Sciatic nerve (tissue), 2 donors: Measurements from ENCODE around the gene AKAP1. TPM values are rescaled to one million over a fixed set of nuclear protein-coding genes. Genes with fewer than 3 reads are reported as not detected.

Experiments used
- ATAC-seq: fragments of 200-7000 bp; cut with Tn5 transposase; one replicate; pipeline ENCODE4 v1.9.1; 2020; ENCODE audit warnings: mild to moderate bottlenecking, moderate library complexity
- DNase-seq: peaks from one replicate; pipeline ENCODE4 v3.0.0-alpha.2; 2020; ENCODE audit warnings: low spot score
- intact Hi-C: fragments of 100-400 bp; cut with DNase I; formaldehyde crosslinking; loops from one replicate; pipeline ENCODE4 v1.14.2; 2022
- total RNA-seq: library from RNA; stranded (reverse); fragmentation: NEBNext Ultra II Directional; extraction: Animal tissue kit (Norgen Biotek cat#: 25700); gene quantifications from one replicate; pipeline ENCODE4 v1.2.1, GENCODE V29; 2021
- donor health status: DM: no; HTN: no; CAD: no.
- donor health status: DM: no; HTN: no; CAD: no.

AKAP1 gene, protein sequence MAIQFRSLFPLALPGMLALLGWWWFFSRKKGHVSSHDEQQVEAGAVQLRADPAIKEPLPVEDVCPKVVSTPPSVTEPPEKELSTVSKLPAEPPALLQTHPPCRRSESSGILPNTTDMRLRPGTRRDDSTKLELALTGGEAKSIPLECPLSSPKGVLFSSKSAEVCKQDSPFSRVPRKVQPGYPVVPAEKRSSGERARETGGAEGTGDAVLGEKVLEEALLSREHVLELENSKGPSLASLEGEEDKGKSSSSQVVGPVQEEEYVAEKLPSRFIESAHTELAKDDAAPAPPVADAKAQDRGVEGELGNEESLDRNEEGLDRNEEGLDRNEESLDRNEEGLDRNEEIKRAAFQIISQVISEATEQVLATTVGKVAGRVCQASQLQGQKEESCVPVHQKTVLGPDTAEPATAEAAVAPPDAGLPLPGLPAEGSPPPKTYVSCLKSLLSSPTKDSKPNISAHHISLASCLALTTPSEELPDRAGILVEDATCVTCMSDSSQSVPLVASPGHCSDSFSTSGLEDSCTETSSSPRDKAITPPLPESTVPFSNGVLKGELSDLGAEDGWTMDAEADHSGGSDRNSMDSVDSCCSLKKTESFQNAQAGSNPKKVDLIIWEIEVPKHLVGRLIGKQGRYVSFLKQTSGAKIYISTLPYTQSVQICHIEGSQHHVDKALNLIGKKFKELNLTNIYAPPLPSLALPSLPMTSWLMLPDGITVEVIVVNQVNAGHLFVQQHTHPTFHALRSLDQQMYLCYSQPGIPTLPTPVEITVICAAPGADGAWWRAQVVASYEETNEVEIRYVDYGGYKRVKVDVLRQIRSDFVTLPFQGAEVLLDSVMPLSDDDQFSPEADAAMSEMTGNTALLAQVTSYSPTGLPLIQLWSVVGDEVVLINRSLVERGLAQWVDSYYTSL
- total RNA-seq, result 25.3 TPM

DNA sequence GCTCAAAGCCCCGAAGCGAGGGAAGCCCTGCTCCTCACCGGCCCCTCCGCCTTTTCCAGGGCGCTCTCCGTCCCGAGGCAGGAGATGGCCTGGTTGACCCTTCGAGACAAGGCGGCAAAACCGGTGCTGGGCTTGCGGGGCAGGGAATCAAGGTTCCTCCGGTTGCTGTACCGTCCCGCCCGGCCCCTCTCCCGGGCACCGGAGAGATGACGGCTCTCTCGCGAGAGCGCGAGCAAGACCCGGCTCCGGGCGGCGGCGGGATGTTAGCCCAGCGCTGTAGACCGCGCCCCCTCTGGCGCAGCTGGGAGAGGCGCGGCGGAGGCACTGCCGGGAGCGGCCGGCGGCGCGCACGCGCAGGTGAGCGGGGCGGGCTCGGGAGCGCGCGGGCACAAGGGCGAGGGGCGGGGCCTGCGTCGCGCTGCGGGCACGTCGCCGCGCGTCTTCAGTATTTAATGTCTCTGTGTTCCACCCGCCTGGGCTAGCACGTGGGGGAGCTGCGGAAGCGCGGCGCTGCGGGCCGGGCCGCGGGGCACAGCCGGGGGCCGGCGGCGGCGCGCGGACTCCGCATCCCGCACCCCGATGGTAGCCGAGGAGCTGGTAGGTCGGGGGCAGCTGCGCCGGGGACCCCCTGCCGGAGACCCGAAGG is at the start of gene AKAP1:
Gene AKAP1, plus strand, starts transcription at position 445 of the 646 bp plus-strand sequence. CDS start 20,219 bp downstream, outside the sequence.
- ATAC-seq (peak; percentile 98), DNase-seq (peak; percentile 97)
- intact Hi-C loops, result no loop called here

DNA sequence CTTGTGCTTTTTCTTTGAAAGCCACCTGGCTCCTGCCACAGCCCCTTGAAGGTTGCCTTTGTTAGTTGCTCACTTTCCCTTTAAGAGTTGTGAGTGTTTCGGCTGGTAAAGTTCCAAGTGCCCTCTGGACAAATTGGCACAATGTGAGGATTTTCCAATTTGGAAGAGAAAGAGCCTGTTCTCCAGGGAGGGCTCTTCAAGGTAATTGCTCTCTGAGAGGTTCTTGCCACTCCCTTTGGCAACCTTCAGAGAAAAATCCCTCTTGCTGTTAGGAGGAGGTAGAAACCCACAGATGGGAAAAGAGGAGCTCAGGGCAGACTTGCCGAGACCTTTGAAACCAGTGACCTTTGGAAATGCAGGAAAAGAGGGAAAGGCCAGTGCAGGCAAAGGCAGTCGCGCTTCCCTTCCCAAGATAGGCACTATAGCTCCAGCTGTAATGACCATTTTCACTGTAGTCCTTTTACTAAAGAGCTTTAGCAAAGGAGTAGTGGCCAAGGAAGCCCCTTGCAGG is 49.0 kb upstream of the AKAP1 start:
- DNase-seq (no peak), ATAC-seq (peak; percentile 21)
- intact Hi-C loops, result no loop called here

DNA sequence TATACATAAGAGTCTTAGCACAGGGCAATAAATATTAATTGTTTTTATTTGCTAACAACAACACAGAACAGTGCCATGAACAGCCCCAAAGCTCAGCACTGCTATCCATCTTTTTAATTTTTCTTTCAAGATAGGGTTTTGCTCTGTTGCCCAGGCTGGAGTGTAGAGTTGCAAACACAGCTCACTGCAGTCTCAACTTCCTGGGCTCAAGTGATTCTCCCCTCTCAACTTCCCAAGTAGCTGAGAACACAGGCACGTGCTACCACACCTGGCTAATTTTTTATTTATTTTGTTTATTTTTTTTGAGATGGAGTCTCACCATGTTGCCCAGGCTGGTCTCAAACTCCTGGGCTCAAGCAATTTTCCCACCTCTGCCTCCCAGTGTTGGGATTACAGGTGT is 47.6 kb upstream of the AKAP1 start:
- intact Hi-C loops, result no loop called here

DNA sequence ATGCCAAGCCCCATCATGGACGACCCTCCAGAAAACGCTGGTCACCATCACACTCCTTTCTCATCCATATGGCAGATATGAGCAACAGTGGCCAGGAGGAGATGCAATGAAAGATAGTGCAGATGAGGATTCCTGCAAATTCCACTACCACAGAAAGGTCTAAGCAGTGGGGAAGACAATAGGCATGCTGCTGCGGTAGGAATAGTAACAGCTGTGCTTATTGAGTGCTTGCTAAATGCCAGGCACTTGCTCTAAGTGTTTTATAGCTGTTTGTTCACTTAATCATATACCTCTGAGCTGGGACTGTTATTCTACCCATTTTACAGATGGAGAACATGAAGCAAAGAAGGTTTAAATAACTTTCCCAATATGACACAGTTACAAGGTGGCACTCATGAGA is 46.6 kb upstream of the AKAP1 start:
- intact Hi-C loops, result no loop called here
- DNase-seq (no peak), ATAC-seq (no peak)

More for the DNA sequence above, 47.6 kb upstream of the AKAP1 start:
- DNase-seq (no peak), ATAC-seq (no peak)

DNA sequence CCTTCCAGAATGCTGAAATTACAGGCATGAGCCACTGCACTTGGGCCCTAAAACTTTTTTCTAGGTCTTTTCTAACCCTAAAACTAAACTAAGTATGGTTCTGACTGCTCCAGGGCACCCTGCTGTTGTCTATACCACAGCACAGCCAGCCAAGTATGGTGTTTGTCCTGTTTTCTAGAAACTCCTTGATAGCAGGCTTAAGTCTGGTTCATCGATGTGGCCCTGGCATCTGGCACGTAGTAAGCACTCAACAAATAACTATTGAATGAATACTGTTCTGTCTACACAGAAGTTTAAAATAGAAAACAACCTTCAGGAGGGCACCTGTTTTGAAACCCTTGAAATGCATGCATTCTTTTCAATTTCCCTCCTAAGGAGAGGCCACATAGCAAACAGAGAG is 44.5 kb upstream of the AKAP1 start:
- DNase-seq, result no peak
- intact Hi-C loops, result no loop called here

DNA sequence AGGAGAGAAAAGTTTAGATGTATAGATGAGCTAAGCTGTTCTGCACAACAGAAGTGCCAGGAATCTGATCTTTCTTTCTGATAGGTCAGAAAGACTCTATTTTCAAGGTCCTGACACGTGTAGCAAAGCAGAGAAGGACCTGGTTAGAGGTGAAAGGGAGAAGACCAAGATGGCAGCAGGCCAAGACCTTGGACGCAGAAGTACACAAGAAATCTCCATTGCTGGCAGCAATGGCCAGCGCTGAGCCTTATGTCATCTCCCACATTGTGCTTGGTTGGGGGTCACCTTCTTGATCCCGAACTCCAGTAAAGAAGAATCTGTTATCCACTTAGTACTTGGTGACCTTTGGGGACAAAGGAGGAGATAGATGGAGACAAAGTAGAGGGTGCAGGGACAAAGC is 41.8 kb upstream of the AKAP1 start:
- intact Hi-C loops, result no loop called here
- DNase-seq, result no peak
- ATAC-seq, result no peak

More for the DNA sequence above, 44.5 kb upstream of the AKAP1 start:
- no peak for ATAC-seq

DNA sequence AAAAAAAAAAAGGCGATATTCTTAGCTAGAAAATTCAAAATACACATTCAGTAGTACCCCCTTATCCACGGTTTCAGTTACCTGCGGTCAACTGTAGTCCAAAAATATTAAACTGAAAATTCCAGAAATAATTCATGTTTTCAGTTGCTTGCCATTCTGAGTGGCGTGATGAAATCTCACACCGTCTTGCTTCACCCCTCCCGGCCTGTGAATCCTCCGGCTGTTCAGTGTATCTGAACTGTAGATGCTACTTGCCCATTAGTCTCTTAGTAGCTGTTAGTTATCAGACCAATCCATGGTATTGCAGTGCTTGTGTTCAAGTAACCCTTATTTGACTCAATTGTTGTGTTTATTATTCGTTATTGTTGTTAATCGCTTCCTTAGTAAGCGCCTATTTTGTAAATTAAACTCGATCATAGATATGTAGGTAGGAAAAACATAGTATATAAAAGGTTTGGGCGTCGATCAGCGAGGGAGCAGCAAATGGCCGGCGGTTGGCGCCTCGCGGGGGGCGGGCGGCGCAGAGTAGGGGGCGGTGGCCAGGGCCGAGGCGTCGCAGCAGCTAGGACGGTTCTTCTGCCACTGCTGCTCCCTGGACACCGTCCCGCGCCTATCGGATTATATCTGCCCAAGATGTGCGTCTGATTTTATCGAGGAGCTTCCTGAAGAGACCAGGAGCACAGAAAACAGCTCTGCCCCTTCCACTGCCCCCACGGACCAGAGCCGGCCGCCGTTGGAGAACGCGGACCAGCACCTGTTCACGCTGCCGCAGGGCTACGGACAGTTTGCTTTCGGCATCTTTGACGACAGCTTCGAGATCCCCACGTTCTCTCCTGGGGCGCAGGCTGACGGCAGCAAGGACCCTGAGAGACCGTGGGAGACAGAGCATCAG is 39.8 kb upstream of the AKAP1 start:
- DNase-seq (no peak), ATAC-seq (peak; percentile 14)
- intact Hi-C loops, result no loop called here

DNA sequence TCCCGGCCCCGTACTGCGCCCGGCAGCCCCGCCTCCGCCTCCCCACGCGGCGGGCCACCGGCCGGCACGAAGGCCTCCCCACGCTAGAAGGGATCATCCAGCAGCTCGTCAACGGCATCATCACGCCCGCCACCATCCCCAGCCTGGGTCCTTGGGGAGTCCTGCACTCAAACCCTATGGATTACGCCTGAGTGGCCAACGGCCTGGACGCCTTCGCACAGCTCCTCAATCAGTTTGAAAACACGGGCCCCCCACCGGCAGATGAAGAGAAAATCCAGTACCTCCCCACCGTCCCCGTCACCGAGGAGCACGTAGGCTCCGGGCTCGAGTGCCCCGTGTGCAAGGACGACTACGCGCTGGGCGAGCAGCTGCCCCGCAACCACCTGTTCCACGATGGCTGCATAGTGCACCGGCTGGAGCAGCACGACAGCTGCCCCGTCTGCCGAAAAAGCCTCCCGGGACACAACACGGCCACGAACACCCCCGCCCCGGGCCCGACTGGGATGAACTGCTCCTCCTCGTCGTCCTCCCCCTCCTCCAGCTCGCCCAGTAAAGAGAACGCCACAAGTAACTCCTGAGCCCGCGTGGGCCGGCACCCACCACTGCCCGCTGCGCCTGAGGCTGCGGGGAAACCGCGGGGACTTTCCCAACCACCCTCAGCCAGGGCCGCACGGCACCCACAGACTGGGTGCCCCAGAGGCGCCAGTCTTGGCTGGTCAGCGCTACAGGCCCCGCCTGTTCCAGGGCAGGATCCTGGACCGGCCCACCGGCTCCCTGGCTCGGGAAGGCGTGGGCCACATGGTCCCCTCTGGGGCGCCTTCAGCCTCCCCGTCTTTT is 39.0 kb upstream of the AKAP1 start:
- ATAC-seq, result peak; percentile 72
- intact Hi-C loops, result no loop called here

DNA sequence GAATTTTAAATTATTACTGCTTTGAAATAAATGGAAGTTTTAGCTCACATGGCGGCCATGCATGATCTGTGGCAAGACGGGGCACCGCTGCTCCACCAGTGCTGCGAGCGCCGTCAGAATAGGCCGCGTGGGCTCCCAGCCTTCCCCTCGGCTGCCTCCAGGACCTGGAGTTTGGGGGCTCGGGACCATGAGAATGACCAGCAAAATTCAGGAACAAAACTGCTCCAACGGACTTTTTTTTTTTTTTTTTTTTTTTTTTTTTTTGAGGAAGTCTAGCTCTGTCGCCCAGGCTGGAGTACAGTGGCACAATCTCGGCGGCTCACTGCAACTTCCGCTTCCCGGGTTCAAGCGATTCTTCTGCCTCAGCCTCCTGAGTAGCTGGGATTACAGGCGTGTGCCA is 38.3 kb upstream of the AKAP1 start:
- no peak for DNase-seq
- intact Hi-C loops, result no loop called here

More for the DNA sequence above, 39.0 kb upstream of the AKAP1 start:
- DNase-seq, result peak; percentile 61

DNA sequence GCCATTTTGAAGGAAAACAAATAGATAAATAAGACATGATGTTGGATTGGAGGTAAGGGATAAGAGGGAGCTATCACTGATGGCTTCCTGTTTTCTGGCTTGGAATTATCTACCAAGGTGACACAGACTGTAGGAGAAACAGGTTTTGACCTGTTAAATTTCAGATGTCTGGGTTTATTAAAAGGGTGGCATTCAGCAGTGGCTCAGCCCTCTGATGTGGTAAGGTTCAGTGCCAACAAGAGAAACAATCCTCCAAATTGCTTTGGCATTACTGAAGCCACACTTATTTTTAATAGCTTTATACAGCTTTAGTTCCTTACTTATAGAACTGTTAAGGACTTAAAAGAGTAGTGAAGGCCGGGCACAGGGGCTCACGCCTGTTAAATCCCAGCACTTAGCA is 37.0 kb upstream of the AKAP1 start:
- ATAC-seq, result no peak
- no peak for DNase-seq
- intact Hi-C loops, result no loop called here

More for the DNA sequence above, 38.3 kb upstream of the AKAP1 start:
- peak; percentile 35 for ATAC-seq

DNA sequence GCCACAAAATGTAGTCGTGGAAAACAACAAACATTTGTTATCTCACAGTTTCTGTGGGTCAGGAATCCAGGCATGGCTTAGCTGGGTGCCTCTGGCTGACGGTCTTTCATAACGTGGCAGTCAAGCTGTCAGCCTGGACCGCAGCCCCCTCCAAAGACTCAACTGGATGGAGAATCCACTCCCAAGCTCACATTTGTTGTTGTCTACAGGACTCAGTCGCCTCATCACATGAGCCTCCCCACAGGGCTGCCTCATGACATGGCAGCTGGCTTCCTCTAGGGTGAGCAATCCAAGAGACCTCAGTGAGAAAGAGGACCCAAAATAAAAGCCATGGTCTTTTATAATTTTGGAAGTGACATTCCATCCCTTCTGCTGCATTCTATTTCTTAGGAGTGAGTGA is 34.7 kb upstream of the AKAP1 start:
- ATAC-seq (no peak), DNase-seq (no peak)

DNA sequence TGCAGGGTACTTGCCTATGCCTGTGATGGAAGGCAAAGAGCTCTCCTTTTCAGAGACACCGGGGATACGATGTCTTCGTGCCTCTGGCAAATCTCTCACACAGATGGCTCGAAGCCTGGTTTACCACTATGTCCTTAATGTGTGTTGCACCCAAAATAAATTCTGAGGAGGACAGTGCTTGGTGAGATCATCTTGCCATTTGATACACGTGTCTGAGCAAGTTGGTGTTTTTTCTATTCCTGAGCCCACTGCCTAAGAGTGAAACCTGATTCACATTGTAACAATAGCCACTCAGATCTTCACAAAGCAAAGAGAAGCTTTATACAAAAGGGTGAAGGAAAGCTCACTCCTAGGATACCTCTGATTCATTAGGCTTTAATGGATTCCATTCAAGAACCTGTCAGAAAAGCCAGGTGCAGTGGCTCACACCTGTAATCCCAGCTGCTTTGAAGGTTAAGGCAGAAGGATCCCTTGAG is 33.1 kb upstream of the AKAP1 start:
- ATAC-seq (no peak), DNase-seq (no peak)
- intact Hi-C loops, result no loop called here

More for the DNA sequence above, 34.7 kb upstream of the AKAP1 start:
- intact Hi-C loops, result no loop called here

DNA sequence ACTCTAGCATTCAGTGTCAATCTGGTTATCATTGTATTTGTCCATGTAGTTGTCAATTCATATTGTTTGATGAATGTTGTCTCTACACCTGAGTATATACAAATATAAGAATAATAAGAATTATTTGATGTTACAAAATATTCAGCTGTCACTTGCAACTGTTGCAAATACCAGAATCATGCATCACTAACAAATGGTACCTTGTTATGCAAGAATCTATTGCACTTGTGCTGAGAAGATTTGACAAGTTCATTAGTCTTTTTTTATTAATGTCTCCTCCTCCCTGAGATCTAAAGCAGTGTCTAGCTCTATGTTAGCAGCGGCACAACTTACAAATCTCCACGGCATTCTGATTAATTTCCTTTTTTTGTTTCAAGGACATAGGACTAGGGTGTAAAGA is 22.2 kb upstream of the AKAP1 start:
- intact Hi-C loops, result no loop called here
- DNase-seq (no peak), ATAC-seq (no peak)

DNA sequence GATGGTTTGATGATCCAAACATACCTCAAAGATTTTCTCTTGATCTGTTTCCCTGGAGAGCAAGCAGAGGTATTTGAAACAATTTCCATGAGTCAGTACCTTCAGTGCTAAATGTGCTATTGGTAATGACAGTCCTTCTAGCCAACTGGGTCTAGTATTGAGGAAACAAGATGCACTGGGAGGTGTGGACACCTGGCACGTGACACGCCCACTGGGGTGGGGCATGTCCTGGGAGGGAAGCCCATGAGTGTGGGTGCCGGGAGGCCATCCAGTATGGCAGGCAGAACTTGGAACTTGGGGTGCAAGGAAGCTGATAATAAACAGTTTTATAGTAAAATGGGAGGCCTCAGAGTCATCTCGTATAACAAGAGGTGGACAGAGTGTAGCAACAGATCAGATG is 17.9 kb upstream of the AKAP1 start:
- ATAC-seq, result no peak
- no peak for DNase-seq
- intact Hi-C loops, result no loop called here

DNA sequence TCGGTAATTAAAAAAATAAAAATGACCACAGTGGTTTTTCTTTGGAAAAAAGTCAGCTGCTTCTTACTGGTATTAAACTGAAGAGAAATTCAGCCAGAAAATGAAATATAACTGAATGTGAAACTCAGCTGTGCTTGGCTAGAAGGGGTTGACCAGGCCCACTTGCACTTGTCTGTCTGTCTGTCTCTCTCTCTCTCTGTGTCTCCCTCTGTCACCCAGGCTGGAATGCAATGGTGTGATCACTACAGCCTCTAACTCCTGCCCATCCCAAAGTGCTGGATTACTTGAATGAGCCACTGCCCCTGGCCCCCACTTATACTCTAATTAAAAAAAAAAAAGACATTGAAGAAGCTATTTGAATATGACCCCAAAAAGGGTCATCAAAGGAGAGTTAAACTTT is 17.3 kb upstream of the AKAP1 start:
- no peak for DNase-seq
- intact Hi-C loops, result no loop called here
- no peak for ATAC-seq

DNA sequence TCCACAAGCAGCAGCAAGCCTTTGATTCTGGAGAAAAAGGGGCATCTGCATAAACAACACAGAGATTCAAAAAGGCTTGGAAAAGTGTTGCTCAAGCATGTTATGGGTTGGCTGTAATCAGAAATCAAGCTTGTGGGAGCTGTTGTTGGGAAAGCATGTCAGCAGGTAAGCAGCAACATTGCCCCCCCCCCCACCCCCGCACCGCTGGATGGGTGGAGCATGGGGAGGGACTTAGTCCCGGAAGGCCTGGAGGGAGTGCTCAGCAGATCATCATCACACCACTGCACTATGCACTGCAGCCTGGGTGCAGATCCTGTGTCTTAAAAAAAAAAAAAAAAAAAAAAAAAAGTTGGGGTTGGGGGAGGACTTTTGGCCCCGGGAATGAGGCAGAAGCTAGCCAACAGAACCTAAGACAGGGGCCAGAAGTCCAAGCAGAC is 16.8 kb upstream of the AKAP1 start:
- intact Hi-C loops, result no loop called here
- no peak for DNase-seq
- no peak for ATAC-seq

DNA sequence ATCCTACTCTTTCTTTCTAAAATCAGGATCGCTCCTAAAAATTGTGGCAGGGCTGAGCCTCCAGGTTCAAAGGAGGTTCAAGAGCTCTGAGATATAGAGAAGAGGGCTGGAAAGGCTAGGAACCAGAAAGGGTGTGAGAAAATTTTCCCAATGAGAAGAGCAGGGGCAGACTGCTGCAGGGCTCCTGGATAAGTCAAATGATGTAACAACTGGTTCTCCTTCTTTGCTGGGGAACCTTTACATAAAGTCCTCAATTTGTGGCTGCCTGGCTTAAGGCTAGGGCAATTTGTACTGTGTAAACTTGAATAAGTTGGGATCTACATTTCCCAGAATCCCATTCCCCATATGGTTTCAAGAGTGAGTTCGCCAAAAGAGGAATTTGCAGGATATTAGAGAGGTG is 16.3 kb upstream of the AKAP1 start:
- DNase-seq (no peak), ATAC-seq (no peak)
- intact Hi-C loops, result no loop called here
